K562 (cell line): ENCODE results near the gene HSPH1. TPM values are rescaled to one million over a fixed set of nuclear protein-coding genes. Genes with fewer than 3 reads are reported as not detected.

Source experiments
- BACH1 ChIP-seq: fragments of 200-800 bp; sonication (Bioruptor generic); IDR thresholded peaks from 2 replicates; pipeline ENCODE4 v1.6.1; 2016; ENCODE audit warnings: missing genetic modification characterization, missing compliant biosample characterization
- C11orf30 ChIP-seq: fragments of 450-650 bp; IDR thresholded peaks from 2 replicates; pipeline ENCODE4 v1.6.1; 2016; ENCODE audit warnings: low read depth, mild to moderate bottlenecking
- CBFA2T3 ChIP-seq: fragments of 450-650 bp; IDR thresholded peaks from 2 replicates; pipeline ENCODE4 v1.6.1; 2017
- CREB3 ChIP-seq: fragments of 450-650 bp; conservative IDR thresholded peaks from 2 replicates; pipeline ENCODE4 v1.6.1; 2016; ENCODE audit warnings: missing genetic modification characterization, low read depth, mild to moderate bottlenecking, missing compliant biosample characterization, moderate library complexity
- HDAC1 ChIP-seq, 2 experiments: fragments of 450-650 bp; IDR thresholded peaks; 2 replicates each; pipeline ENCODE4 v1.6.1; 2016 to 2017; ENCODE audit warnings: inconsistent platforms in 1 of 2, mild to moderate bottlenecking in 1 of 2, moderate library complexity in 1 of 2
- HNRNPH1 ChIP-seq: fragments of 200-400 bp; formaldehyde crosslinking; optimal IDR thresholded peaks from 2 replicates; pipeline ENCODE3; 2017; ENCODE audit warnings: low read depth, mild to moderate bottlenecking, low read length, moderate library complexity
- HOXB6 ChIP-seq: fragments of 250-450 bp; sonication (Bioruptor Pico); IDR thresholded peaks from 2 replicates; pipeline ENCODE4 v1.5.1; 2022; ENCODE audit warnings: mild to moderate bottlenecking, borderline replicate concordance
- KHSRP ChIP-seq: fragments of 450-650 bp; IDR thresholded peaks from 2 replicates; pipeline ENCODE4 v1.6.1; 2017
- MCM3 ChIP-seq: fragments of 450-650 bp; IDR thresholded peaks from 2 replicates; pipeline ENCODE4 v1.6.1; 2016
- MYC ChIP-seq, 2 experiments: fragments of 250-450 bp in 1 of 2; sonication (Bioruptor Pico) in 1 of 2; IDR thresholded peaks; 2 replicates each; pipeline versions ENCODE4 v1.5.1 to v1.6.1; 2012 to 2021; ENCODE audit warnings: low read depth in 2 of 2, borderline replicate concordance in 1 of 2, improper control_type of control experiment in 1 of 2, low read length in 1 of 2, mild to moderate bottlenecking in 1 of 2, moderate library complexity in 1 of 2
- POLR2B ChIP-seq: fragments of 450-650 bp; IDR thresholded peaks from 2 replicates; pipeline ENCODE4 v1.6.1; 2018; ENCODE audit warnings: low read depth; ENCODE audit not compliant: partially characterized antibody
- RFX5 ChIP-seq: IDR thresholded peaks from 2 replicates; pipeline ENCODE4 v1.6.1; 2011; ENCODE audit warnings: low read depth, mild to moderate bottlenecking, improper control_type of control experiment, low read length
- SIRT6 ChIP-seq: IDR thresholded peaks from one replicate; pipeline ENCODE4 v1.6.1; 2012; ENCODE audit warnings: low read depth, mild to moderate bottlenecking, control low read depth, inconsistent platforms, low read length, moderate library complexity
- TFAM ChIP-seq: fragments of 250-450 bp; sonication (Bioruptor Pico); conservative IDR thresholded peaks from 2 replicates; pipeline ENCODE4 v1.5.0; 2021; ENCODE audit warnings: mild to moderate bottlenecking, moderate library complexity
- THRB ChIP-seq: fragments of 450-650 bp; formaldehyde crosslinking; conservative IDR thresholded peaks from 2 replicates; pipeline ENCODE4 v1.4.0; 2022; ENCODE audit warnings: mild to moderate bottlenecking, missing genetic modification characterization
- ZBTB43 ChIP-seq: sonication (generic); formaldehyde crosslinking; IDR thresholded peaks from 2 replicates; pipeline ENCODE4 v1.8.0; 2023; ENCODE audit warnings: mild to moderate bottlenecking, missing genetic modification reagents
- ZMIZ1 ChIP-seq, 2 experiments: fragments of 150-350 bp in 1 of 2; IDR thresholded peaks; 2 replicates each; pipeline ENCODE4 v1.6.1; 2012 to 2016; ENCODE audit warnings: low read depth in 2 of 2, low read length in 2 of 2, mild to moderate bottlenecking in 1 of 2, moderate library complexity in 1 of 2
- ZNF24 ChIP-seq: fragments of 450-650 bp; IDR thresholded peaks from 2 replicates; pipeline ENCODE4 v1.6.1; 2016
- ZNF449 ChIP-seq: fragments of 250-450 bp; sonication (Bioruptor Pico); IDR thresholded peaks from 2 replicates; pipeline ENCODE4 v1.8.0; 2022; ENCODE audit warnings: moderate library complexity, mild to moderate bottlenecking, inconsistent platforms
- polyA plus RNA-seq, 8 experiments: library from polyadenylated mRNA; depleted of rRNA in 4 of 8; stranded (reverse) in 5 of 8; unstranded in 3 of 8; fragments of >200 nt; fragmentation: Nextera tagmentation in 2 of 8; fragmentation: Illumina TruSeq in 1 of 8; extraction: Ambion mirVana in 2 of 8; extraction: Trizol in 1 of 8; gene quantifications; 2 replicates each; pipeline versions ENCODE4 v1.2.1 to v1.2.3, GENCODE V29; 2011 to 2014; ENCODE audit warnings: inconsistent platforms in 1 of 8, missing spikeins in 1 of 8
- total RNA-seq, 7 experiments: library from RNA; depleted of rRNA in 6 of 7; stranded (reverse); fragments of >200 nt in 6 of 7; fragmentation: Illumina TruSeq in 2 of 7; extraction: Trizol in 2 of 7; gene quantifications; 2 replicates each; pipeline versions ENCODE4 v1.2.1 to v1.2.3, GENCODE V29; 2011 to 2021; ENCODE audit warnings: low replicate concordance in 1 of 7

HSPH1 gene
- total and polyA plus RNA-seq, 9 of the 15 experiments (the other 6 are each of a cell fraction or from before 2014, with no cell fraction given): 34.6 to 104 (median 64.7) TPM

GRCh38 chr13:31161557-31162150 lies at the start of gene HSPH1 (continued):
- no peak for TF ChIP-seq SIRT6
- no peak for TF ChIP-seq ZMIZ1 (IDR thresholded peaks at IDR 0.05; ENCODE audit: low read depth in 2 of 2, low read length in 2 of 2)
- TF ChIP-seq HNRNPH1: no peak
- no peak for TF ChIP-seq POLR2B
- no peak for TF ChIP-seq ZNF449 (CRISPR knock-in tag)
- TF ChIP-seq THRB (CRISPR knock-in tag): no peak
- TF ChIP-seq RFX5: no peak
- no peak for TF ChIP-seq KHSRP
- TF ChIP-seq TFAM: no peak
- TF ChIP-seq HDAC1 (IDR thresholded peaks at IDR 0.05): peak in 1 of 2 experiments; percentile 96; a peak in 2 of 4 replicates
- peak; percentile 36; the same call in 1 of the 2 replicates for TF ChIP-seq CBFA2T3
- TF ChIP-seq CREB3 (tag): no peak
- peak; percentile 32; the same call in 1 of the 2 replicates for TF ChIP-seq MYC (IDR thresholded peaks at IDR 0.05; ENCODE audit: low read depth, low read length)
- no peak for TF ChIP-seq MYC (CRISPR knock-in tag; IDR thresholded peaks at IDR 0.05; ENCODE audit: borderline replicate concordance, low read depth)
- TF ChIP-seq C11orf30: no peak
- no peak for TF ChIP-seq ZBTB43 (CRISPR knock-in tag)
- no peak for TF ChIP-seq MCM3
- TF ChIP-seq ZNF24: no peak
- no peak for TF ChIP-seq BACH1 (tag)
- TF ChIP-seq HOXB6 (CRISPR knock-in tag): no peak
